ENCODE results near the gene DCANP1. TPM values are rescaled to one million over a fixed set of nuclear protein-coding genes. Genes with fewer than 3 reads are reported as not detected.

DCANP1 gene
- total and polyA plus RNA-seq, 10 of the 15 experiments (the other 5 are each of a cell fraction or from before 2014, with no cell fraction given): 0.01 TPM; not detected in 9

- no peaks in the 10 kb centered on the region for H3K79me2 ChIP-seq (ENCODE audit: control insufficient read depth, insufficient read depth, low read length)
- RAD21 ChIA-PET (ENCODE audit: unreplicated experiment): no interaction called here
Observed at GRCh38 chr5:135478938-135479337, 31.8 kb upstream of the DCANP1 start.

More at GRCh38 chr5:135478938-135479337, 31.8 kb upstream of the DCANP1 start:
- H3K4me3 ChIP-seq: no peak overlapping the region
- H3K4me1 ChIP-seq (ENCODE audit: control insufficient read depth, insufficient read depth, low read length): no peaks in the 10 kb centered on the region
- ChIA-PET SMC1A (ENCODE audit: uncharacterized antibody, unreplicated experiment) (interaction anchor here (1.7 kb wide), 1 partner anchor 72 kb away, joined by 5 read pairs; no protein-coding TSS in a partner anchor), POLR2A (no interaction called here), CTCF (interaction anchor here (1.4 to 2.7 kb wide), 2 partner anchors 21 to 87 kb away, joined by 3 to 12 read pairs; no protein-coding TSS in a partner anchor)
- no peak overlapping the region for H3K4me2 ChIP-seq (ENCODE audit: control insufficient read depth, insufficient read depth)
- in situ Hi-C loops (cut with MboI) (no loop called here), intact Hi-C loops (cut with micrococcal nuclease; ENCODE audit: unreplicated experiment) (no loop called here)
- DNase-seq (ENCODE audit: low read depth, low spot score): no peak
- TF ChIP-seq NFYA (IDR thresholded peaks at IDR 0.05; ENCODE audit: borderline replicate concordance, low read depth, low read length): no peak
- TF ChIP-seq MTA2 (IDR thresholded peaks at IDR 0.05; ENCODE audit: low read depth): no peak
- TF ChIP-seq FOXK2 (IDR thresholded peaks at IDR 0.05): no peak
- TF ChIP-seq KDM1A (IDR thresholded peaks at IDR 0.05; ENCODE audit: borderline replicate concordance): no peak
- TF ChIP-seq STAT1 (conservative IDR thresholded peaks at IDR 0.05): no peak
- TF ChIP-seq CREB1 (IDR thresholded peaks at IDR 0.05; ENCODE audit: low read depth): no peak
- TF ChIP-seq BCL11A (IDR thresholded peaks at IDR 0.05; ENCODE audit: low read depth, low read length): no peak
- TF ChIP-seq MYB (IDR thresholded peaks at IDR 0.05; ENCODE audit: borderline replicate concordance, low read depth, low read length): no peak
- TF ChIP-seq RB1 (IDR thresholded peaks at IDR 0.05; ENCODE audit: borderline replicate concordance): no peak
- TF ChIP-seq ZNF384 (IDR thresholded peaks at IDR 0.05; ENCODE audit: borderline replicate concordance, low read depth, low read length): no peak
- TF ChIP-seq ASH2L (IDR thresholded peaks at IDR 0.05; ENCODE audit: borderline replicate concordance, low read depth): no peak
- no peak for TF ChIP-seq ATF3 (IDR thresholded peaks at IDR 0.05; ENCODE audit: borderline replicate concordance, extremely low read depth, low read depth, low read length)
- no peak for TF ChIP-seq ZBTB40 (IDR thresholded peaks at IDR 0.05; ENCODE audit: borderline replicate concordance)
- H2AFZ ChIP-seq (ENCODE audit: control insufficient read depth, low read depth, low read length): no peak overlapping the region
- no peaks in the 10 kb centered on the region for H3K9me3 ChIP-seq (replicated peaks; ENCODE audit: control insufficient read depth, insufficient read depth, low read length)
- FAIRE-seq: no peak
- peaks cover 0 to 3% of the 10 kb centered on the region in 2 experiments; a peak in 3 of 4 replicates for H3K27me3 ChIP-seq (replicated peaks in 1 of 2; ENCODE audit: control insufficient read depth in 2 of 2, insufficient read depth in 2 of 2, low read length in 1 of 2)
- H3K36me3 ChIP-seq (ENCODE audit: control insufficient read depth in 2 of 2, insufficient read depth in 2 of 2, low read length in 1 of 2): no peaks in the 10 kb centered on the region
- no peak overlapping the region for H3K9ac ChIP-seq (ENCODE audit: control insufficient read depth, insufficient read depth, low read length)
- BruUV-seq (replicated peaks): no TSS peak
- 20% methylated on average over 3 of the region's 4 CpGs for WGBS (ENCODE audit: insufficient coverage, insufficient replicate concordance, low lambda C conversion rate, missing lambda C conversion rate)
- ATAC-seq: no peak
- no peak overlapping the region for H3K27ac ChIP-seq (ENCODE audit: control insufficient read depth, insufficient read depth)
- H4K20me1 ChIP-seq (ENCODE audit: control insufficient read depth, insufficient read depth): no peaks in the 10 kb centered on the region

Measured in GM12878 (cell line).